Measurements from ENCODE around the gene C9orf153.

GRCh38 chr9:86222667-86223066 is 36.8 kb downstream of the C9orf153 start:
- TF ChIP-seq CTCF (conservative IDR thresholded peaks at IDR 0.05; ENCODE audit: low read depth in 2 of 2): no peak
- no peak for TF ChIP-seq REST (IDR thresholded peaks at IDR 0.05; ENCODE audit: unreplicated experiment)
- no peak for TF ChIP-seq EZH2 (IDR thresholded peaks at IDR 0.05; ENCODE audit: low read depth, unreplicated experiment)
- no peak for TF ChIP-seq POLR2AphosphoS5 (IDR thresholded peaks at IDR 0.05; ENCODE audit: low read depth)
- TF ChIP-seq CREB1 (CRISPR knock-in tag; IDR thresholded peaks at IDR 0.05; ENCODE audit: low read depth): no peak
- no peak for TF ChIP-seq JUNB (IDR thresholded peaks at IDR 0.05; ENCODE audit: unreplicated experiment)
- TF ChIP-seq EZH2phosphoT487 (IDR thresholded peaks at IDR 0.05; ENCODE audit: unreplicated experiment): no peak
- no peak for TF ChIP-seq ZNF462 (CRISPR knock-in tag; IDR thresholded peaks at IDR 0.05)
- TF ChIP-seq STAT1 (IDR thresholded peaks at IDR 0.05; ENCODE audit: unreplicated experiment): no peak
- TF ChIP-seq ZNF114 (CRISPR knock-in tag; IDR thresholded peaks at IDR 0.05): no peak

Measured in GM23338 (cell line).